Naive thymus-derived CD4-positive, alpha-beta T cell (primary cell): ENCODE results near the gene RHCG. TPM values are rescaled to one million over a fixed set of nuclear protein-coding genes. Genes with fewer than 3 reads are reported as not detected.

ENCODE experiments used
- ATAC-seq: fragments of 150-1000 bp; cut with Tn5 transposase; 2 replicates; pipeline ENCODE4 v1.10.0; 2021; ENCODE audit warnings: mild to moderate bottlenecking, moderate library complexity
- CTCF ChIA-PET: fragments of 350-600 bp; sonication (Branson Sonifier 250); formaldehyde crosslinking; loops from one replicate; lab custom pipeline; 2021; ENCODE audit warnings: antibody characterized with exemption; lab: Charles Lee
- POLR2A ChIA-PET: fragments of 350-600 bp; sonication (Branson Sonifier 250); formaldehyde crosslinking; loops from one replicate; lab custom pipeline; 2021; ENCODE audit warnings: antibody characterized with exemption, inconsistent platforms; lab: Charles Lee
- DNase-seq, 9 donors: peaks; one replicate each; pipeline versions ENCODE4 v3.0.0 to v3.0.0-alpha.2; 2020 to 2022; ENCODE audit warnings: mixed read lengths in 1 of 9
- H3K27ac ChIP-seq: one replicate; pipeline ENCODE4 v1.7.0; 2013; ENCODE audit warnings: mild to moderate bottlenecking, low read depth, low read length, moderate library complexity
- H3K27me3 ChIP-seq, 2 donors: one replicate each; pipeline ENCODE4 v1.7.0; 2013; ENCODE audit warnings: low read length in 2 of 2, mild to moderate bottlenecking in 2 of 2, moderate library complexity in 2 of 2; ENCODE audit not compliant: control insufficient read depth in 2 of 2, insufficient read depth in 2 of 2
- H3K36me3 ChIP-seq, 3 experiments: 1 replicate in 2 of 3; 2 replicates in 1 of 3; pipeline ENCODE4 v1.7.0; 2013; ENCODE audit warnings: low read length in 3 of 3, mild to moderate bottlenecking in 3 of 3, moderate library complexity in 1 of 3; ENCODE audit not compliant: insufficient read depth in 3 of 3, control insufficient read depth in 2 of 3
- H3K4me1 ChIP-seq, 2 donors: one replicate each; pipeline ENCODE4 v1.7.0; 2013; ENCODE audit warnings: low read length in 2 of 2, mild to moderate bottlenecking in 2 of 2, moderate library complexity in 1 of 2; ENCODE audit not compliant: control insufficient read depth in 2 of 2, insufficient read depth in 2 of 2
- H3K4me3 ChIP-seq: 2 replicates; pipeline ENCODE4 v1.7.0; 2013; ENCODE audit warnings: mild to moderate bottlenecking, low read length
- H3K9me3 ChIP-seq, 3 experiments: 1 replicate in 2 of 3; 2 replicates in 1 of 3; pipeline ENCODE4 v1.7.0; 2013; ENCODE audit warnings: low read length in 3 of 3; ENCODE audit not compliant: control insufficient read depth in 2 of 3
- H3K27ac Mint-ChIP-seq, 9 donors: one replicate each; pipeline ENCODE4 v1.8.0; 2020 to 2022; ENCODE audit warnings: mixed read lengths in 9 of 9, mild to moderate bottlenecking in 8 of 9, moderate library complexity in 5 of 9, inconsistent platforms in 2 of 9
- H3K27me3 Mint-ChIP-seq, 5 donors: one replicate each; pipeline ENCODE4 v1.8.0; 2021 to 2022; ENCODE audit warnings: mixed read lengths in 5 of 5, mild to moderate bottlenecking in 1 of 5
- H3K36me3 Mint-ChIP-seq, 5 donors: one replicate each; pipeline ENCODE4 v1.8.0; 2020 to 2022; ENCODE audit warnings: mixed read lengths in 5 of 5, mild to moderate bottlenecking in 3 of 5, inconsistent platforms in 1 of 5
- H3K4me1 Mint-ChIP-seq, 7 donors: one replicate each; pipeline ENCODE4 v1.8.0; 2020 to 2022; ENCODE audit warnings: mixed read lengths in 7 of 7, mild to moderate bottlenecking in 3 of 7, inconsistent platforms in 1 of 7
- H3K4me3 Mint-ChIP-seq, 10 donors: one replicate each; pipeline ENCODE4 v1.8.0; 2020 to 2022; ENCODE audit warnings: mild to moderate bottlenecking in 10 of 10, mixed read lengths in 10 of 10, moderate library complexity in 6 of 10, inconsistent platforms in 2 of 10
- H3K9me3 Mint-ChIP-seq, 11 donors: one replicate each; pipeline ENCODE4 v1.8.0; 2020 to 2022; ENCODE audit warnings: mixed read lengths in 11 of 11, mild to moderate bottlenecking in 4 of 11, inconsistent platforms in 1 of 11, moderate library complexity in 1 of 11
- intact Hi-C, 2 donors: fragments of 100-400 bp; cut with micrococcal nuclease; formaldehyde crosslinking; loops; one replicate each; pipeline ENCODE4 v1.15.1; 2023
- polyA plus RNA-seq, 2 donors: library from polyadenylated mRNA; unstranded; fragments of 300-500 nt; fragmentation: Illumina TruSeq; gene quantifications; one replicate each; pipeline ENCODE4 v1.2.3, GENCODE V29; 2021
- total RNA-seq, 6 experiments: library from RNA in 5 of 6; stranded (reverse) in 5 of 6; gene quantifications; 1 replicate in 5 of 6; 2 replicates in 1 of 6; pipeline ENCODE4 v1.2.3 and lab custom pipeline; 2021 to 2026

The RHCG gene
- total and polyA plus RNA-seq, 7 experiments from 2014 or later = not detected

DNA sequence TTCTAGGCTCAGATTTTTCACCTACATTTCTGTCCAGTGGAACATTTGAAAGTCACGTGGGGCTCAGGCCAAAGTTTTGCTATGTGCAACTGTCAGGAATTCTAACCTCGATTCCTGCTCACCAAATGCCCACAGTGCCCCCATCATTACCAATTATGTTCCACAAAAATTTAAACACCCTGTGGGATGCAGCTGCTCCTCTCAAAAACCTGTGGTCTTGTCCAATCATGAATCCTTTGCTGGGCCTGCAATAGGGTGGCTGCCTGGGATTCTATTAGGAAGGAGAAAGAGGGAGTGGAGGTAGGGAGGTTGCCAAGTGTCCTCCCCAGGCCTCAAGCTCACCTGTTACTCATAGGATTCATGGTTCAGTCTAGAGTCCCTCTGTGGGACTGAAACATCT is 68.1 kb downstream of the RHCG start:
- no peak overlapping the region for H3K27ac ChIP-seq
- no peaks in the 10 kb centered on the region for H3K36me3 ChIP-seq
- H3K36me3 Mint-ChIP-seq = peaks cover 0 to 3% (median 0%) of the 10 kb centered on the region in 5 donors
- ATAC-seq (no peak), DNase-seq (no peak)
- peaks cover 18 to 35% (median 22%) of the 10 kb centered on the region in 5 donors for H3K27me3 Mint-ChIP-seq
- H3K4me3 Mint-ChIP-seq = no peak overlapping the region
- H3K27me3 ChIP-seq = no peaks in the 10 kb centered on the region
- H3K9me3 ChIP-seq = no peaks in the 10 kb centered on the region
- intact Hi-C loops = no loop called here
- peaks cover 3 to 10% (median 6%) of the 10 kb centered on the region in 7 donors for H3K4me1 Mint-ChIP-seq
- no peak overlapping the region for H3K27ac Mint-ChIP-seq
- no peaks in the 10 kb centered on the region for H3K4me1 ChIP-seq
- H3K9me3 Mint-ChIP-seq = no peaks in the 10 kb centered on the region
- POLR2A ChIA-PET = no interaction called here
- H3K4me3 ChIP-seq = no peak overlapping the region
- CTCF ChIA-PET = interaction anchor here (0.6 to 3.2 kb wide), 4 partner anchors 18 to 536 kb away, joined by 3 to 57 read pairs (median 6); no protein-coding TSS in a partner anchor

DNA sequence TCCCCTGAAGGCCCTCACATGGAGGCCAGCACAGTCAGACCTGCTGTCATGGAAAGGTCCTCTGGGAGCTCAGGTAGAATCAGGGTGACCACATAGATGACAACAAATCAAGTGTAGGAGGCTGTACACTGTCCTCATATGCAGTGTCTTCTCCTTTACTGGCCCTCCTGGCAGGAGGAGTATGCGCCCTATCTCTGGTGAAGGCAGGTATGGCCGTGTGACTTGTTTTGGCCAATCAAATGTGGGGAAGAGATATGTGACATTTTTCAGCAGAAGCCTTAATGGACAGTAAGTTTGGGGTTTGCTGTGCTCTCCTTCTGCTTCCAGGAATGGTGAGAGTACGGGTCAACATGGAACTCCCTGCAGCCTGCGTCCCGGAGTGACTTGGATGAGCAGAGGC is 69.9 kb downstream of the RHCG start:
- no peak for DNase-seq
- no peak overlapping the region for H3K4me3 ChIP-seq
- ATAC-seq = no peak
- H3K27me3 Mint-ChIP-seq = peaks cover 16 to 41% (median 25%) of the 10 kb centered on the region in 5 donors
- H3K4me1 Mint-ChIP-seq = peaks cover 3 to 10% (median 6%) of the 10 kb centered on the region in 7 donors
- H3K36me3 Mint-ChIP-seq = peaks cover 0 to 3% (median 0%) of the 10 kb centered on the region in 5 donors
- no peaks in the 10 kb centered on the region for H3K9me3 Mint-ChIP-seq
- H3K9me3 ChIP-seq = no peaks in the 10 kb centered on the region
- intact Hi-C loops = no loop called here
- no peak overlapping the region for H3K4me3 Mint-ChIP-seq
- CTCF ChIA-PET = interaction anchor here (0.9 kb wide), 1 partner anchor 68 kb away, joined by 5 read pairs; no protein-coding TSS in a partner anchor
- POLR2A ChIA-PET = no interaction called here
- H3K36me3 ChIP-seq = no peaks in the 10 kb centered on the region
- no peaks in the 10 kb centered on the region for H3K4me1 ChIP-seq
- H3K27me3 ChIP-seq = no peaks in the 10 kb centered on the region
- H3K27ac ChIP-seq = no peak overlapping the region
- H3K27ac Mint-ChIP-seq = no peak overlapping the region

DNA sequence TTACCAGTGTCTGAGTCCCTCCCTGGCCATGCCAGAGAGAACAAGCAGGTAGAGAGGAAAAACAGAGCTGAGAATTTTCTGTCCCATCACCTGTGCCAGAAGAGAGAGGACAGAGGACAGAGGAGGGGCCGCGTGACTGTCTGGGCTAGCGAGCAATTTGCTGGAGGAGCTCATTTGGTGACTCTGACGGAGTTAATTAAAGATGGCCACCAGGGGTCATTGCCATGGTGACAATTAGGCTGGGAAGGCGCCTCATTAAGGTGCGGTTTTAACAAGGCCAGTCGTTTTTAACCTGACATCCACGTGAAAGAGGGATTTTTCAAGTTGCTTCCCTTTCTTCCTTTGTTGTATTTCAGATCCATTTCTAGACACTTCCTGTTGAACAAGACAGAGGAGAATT is 72.4 kb downstream of the RHCG start:
- CTCF ChIA-PET = no interaction called here

More for the DNA sequence above, 72.4 kb downstream of the RHCG start:
- Histone ChIP-seq H3K27ac (no peak overlapping the region), H3K27me3 (peaks cover 0 to 5% of the 10 kb centered on the region in 2 donors), H3K4me1 (no peaks in the 10 kb centered on the region), H3K9me3 (no peaks in the 10 kb centered on the region), H3K4me3 (no peak overlapping the region), H3K36me3 (no peaks in the 10 kb centered on the region)
- Mint-ChIP-seq H3K27me3 (peaks cover 22 to 50% (median 36%) of the 10 kb centered on the region in 5 donors), H3K4me1 (no peaks in the 10 kb centered on the region), H3K36me3 (peaks cover 0 to 5% (median 0%) of the 10 kb centered on the region in 5 donors), H3K4me3 (no peak overlapping the region), H3K27ac (no peak overlapping the region), H3K9me3 (peaks cover 0 to 5% (median 0%) of the 10 kb centered on the region in 11 donors)
- POLR2A ChIA-PET = no interaction called here
- DNase-seq (no peak), ATAC-seq (no peak)
- intact Hi-C loops = no loop called here

Other genes with a start within 250 kb of the RHCG start
- gene POLG, start 161.8 kb downstream of the RHCG start, total RNA-seq = 100 to 1,000 TPM; 121 to 136 (median 129) TPM
- gene POLG, start 161.8 kb downstream of the RHCG start, polyA plus RNA-seq = 10 to 100 TPM; 24.0 to 61.3 TPM
- gene TICRR, start 78.9 kb upstream of the RHCG start, total RNA-seq = 10 to 100 TPM in 1 of 5 experiments, under 1 TPM in 4; 0.11 to 15.5 (median 0.19) TPM
- under 1 TPM in 1 of 2 donors, not detected in 1; 0.18 TPM for gene TICRR, start 78.9 kb upstream of the RHCG start, polyA plus RNA-seq
- under 1 TPM in 3 of 5 experiments, not detected in 2; 0.08 to 0.27 (median 0.22) TPM for gene KIF7, start 158.9 kb upstream of the RHCG start, total RNA-seq
- gene KIF7, start 158.9 kb upstream of the RHCG start, polyA plus RNA-seq = not detected
- 1 to 10 TPM in 2 of 5 experiments, under 1 TPM in 3; 0.15 to 1.8 (median 0.24) TPM for gene PLIN1, start 182.8 kb upstream of the RHCG start, total RNA-seq
- gene PLIN1, start 182.8 kb upstream of the RHCG start, polyA plus RNA-seq = under 1 TPM in 1 of 2 donors, not detected in 1; 0.06 TPM
- gene PEX11A, start 194.2 kb upstream of the RHCG start, total RNA-seq = 1 to 10 TPM in 4 of 5 experiments, under 1 TPM in 1; 0.92 to 4.6 (median 2.0) TPM
- 1 to 10 TPM; 1.2 to 2.4 TPM for gene PEX11A, start 194.2 kb upstream of the RHCG start, polyA plus RNA-seq
- under 1 TPM in 1 of 5 experiments, not detected in 4; 0.27 TPM for gene WDR93, start 194.2 kb upstream of the RHCG start, total RNA-seq
- gene WDR93, start 194.2 kb upstream of the RHCG start, polyA plus RNA-seq = not detected